Measurements from ENCODE around the gene CMSS1. TPM values are rescaled to one million over a fixed set of nuclear protein-coding genes. Genes with fewer than 3 reads are reported as not detected.

The CMSS1 gene
- total RNA-seq, 6 experiments from 2014 or later, result 10.1 to 14.6 (median 11.6) TPM

- H3K27me3 ChIP-seq, result no peaks in the 10 kb centered on the region
- no peak overlapping the region for H3K4me3 ChIP-seq
- intact Hi-C loops (cut with DNase I), result no loop called here
- no peak for TF ChIP-seq POLR2A (IDR thresholded peaks at IDR 0.05)
- TF ChIP-seq, protein P1, sequence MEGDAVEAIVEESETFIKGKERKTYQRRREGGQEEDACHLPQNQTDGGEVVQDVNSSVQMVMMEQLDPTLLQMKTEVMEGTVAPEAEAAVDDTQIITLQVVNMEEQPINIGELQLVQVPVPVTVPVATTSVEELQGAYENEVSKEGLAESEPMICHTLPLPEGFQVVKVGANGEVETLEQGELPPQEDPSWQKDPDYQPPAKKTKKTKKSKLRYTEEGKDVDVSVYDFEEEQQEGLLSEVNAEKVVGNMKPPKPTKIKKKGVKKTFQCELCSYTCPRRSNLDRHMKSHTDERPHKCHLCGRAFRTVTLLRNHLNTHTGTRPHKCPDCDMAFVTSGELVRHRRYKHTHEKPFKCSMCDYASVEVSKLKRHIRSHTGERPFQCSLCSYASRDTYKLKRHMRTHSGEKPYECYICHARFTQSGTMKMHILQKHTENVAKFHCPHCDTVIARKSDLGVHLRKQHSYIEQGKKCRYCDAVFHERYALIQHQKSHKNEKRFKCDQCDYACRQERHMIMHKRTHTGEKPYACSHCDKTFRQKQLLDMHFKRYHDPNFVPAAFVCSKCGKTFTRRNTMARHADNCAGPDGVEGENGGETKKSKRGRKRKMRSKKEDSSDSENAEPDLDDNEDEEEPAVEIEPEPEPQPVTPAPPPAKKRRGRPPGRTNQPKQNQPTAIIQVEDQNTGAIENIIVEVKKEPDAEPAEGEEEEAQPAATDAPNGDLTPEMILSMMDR (IDR thresholded peaks at IDR 0.05), result no peak
- no peak for DNase-seq
- no peaks in the 10 kb centered on the region for H3K9me3 ChIP-seq
- no peaks in the 10 kb centered on the region for H3K36me3 ChIP-seq
- WGBS (ENCODE audit: insufficient coverage, low coverage, low lambda C conversion rate, missing lambda C conversion rate), result 38% methylated on average over 1 of the region's 1 CpG
- peaks cover 0 to 10% (median 3%) of the 10 kb centered on the region in 4 donors for H3K4me1 ChIP-seq
- no peak overlapping the region for H3K27ac ChIP-seq
- ATAC-seq, result no peak
These were observed 39.6 kb downstream of the CMSS1 start for GRCh38 chr3:99857278-99857677.

DNA sequence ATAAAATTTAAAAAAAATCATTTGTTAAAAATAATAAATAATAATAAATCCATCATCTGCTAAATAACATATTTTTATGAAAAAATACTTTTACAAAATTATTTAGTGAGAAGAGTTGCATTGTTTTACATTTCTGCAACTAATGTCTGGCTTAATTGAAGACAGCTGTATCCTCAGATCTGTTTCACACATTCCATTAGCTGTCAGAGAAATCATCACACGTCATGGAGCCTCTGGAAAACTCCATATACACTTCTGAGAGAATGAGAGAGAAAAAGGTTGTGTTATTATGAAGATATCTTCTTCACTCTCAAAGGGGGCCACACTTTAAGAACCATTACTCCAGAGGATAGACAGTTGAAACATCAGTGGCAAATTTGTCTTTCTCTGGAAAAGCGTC is 40.8 kb downstream of the CMSS1 start:
- no peak overlapping the region for H3K27ac ChIP-seq
- H3K4me1 ChIP-seq, result peaks cover 0 to 10% (median 3%) of the 10 kb centered on the region in 4 donors

DNA sequence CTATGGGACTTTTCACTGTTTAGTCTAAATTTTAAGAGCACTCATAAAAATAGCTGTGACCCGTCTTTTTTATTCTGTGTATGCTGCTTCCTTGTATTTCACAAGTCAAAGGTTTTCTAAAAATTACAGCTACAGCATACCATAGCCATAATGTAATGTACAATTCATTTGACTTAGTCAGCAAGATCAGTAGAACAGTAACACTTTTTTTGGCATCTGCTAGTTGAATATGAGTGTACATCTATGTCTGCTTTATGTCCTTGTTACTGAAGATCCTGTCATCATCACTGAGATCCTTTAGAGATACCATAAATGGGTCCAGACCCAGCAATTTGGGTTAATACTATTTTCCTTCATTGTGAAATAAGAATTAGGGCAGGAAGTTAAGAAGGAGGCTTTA is 42.2 kb downstream of the CMSS1 start:
- WGBS (ENCODE audit: insufficient coverage, low coverage, low lambda C conversion rate, missing lambda C conversion rate), result 73% methylated on average over 1 of the region's 1 CpG
- TF ChIP-seq POLR2A (IDR thresholded peaks at IDR 0.05), result no peak
- TF ChIP-seq, protein P1 (IDR thresholded peaks at IDR 0.05), result no peak
- peak in 1 of 4 donors; percentile 56 for ATAC-seq
- intact Hi-C loops (cut with DNase I), result no loop called here
- Histone ChIP-seq H3K9me3 (no peaks in the 10 kb centered on the region), H3K4me3 (no peak overlapping the region), H3K36me3 (no peaks in the 10 kb centered on the region), H3K4me1 (peaks cover 0 to 4% (median 0%) of the 10 kb centered on the region in 4 donors), H3K27me3 (no peaks in the 10 kb centered on the region), H3K27ac (peak overlapping the region in 1 of 3 donors; percentile 2)
- no peak for DNase-seq

More for the DNA sequence above, 40.8 kb downstream of the CMSS1 start:
- DNase-seq (no peak), ATAC-seq (no peak)
- 94% methylated on average over 2 of the region's 2 CpGs for WGBS (ENCODE audit: insufficient coverage, low coverage, low lambda C conversion rate, missing lambda C conversion rate)
- Histone ChIP-seq H3K36me3 (no peaks in the 10 kb centered on the region), H3K4me3 (no peak overlapping the region), H3K9me3 (no peaks in the 10 kb centered on the region), H3K27me3 (no peaks in the 10 kb centered on the region)
- TF ChIP-seq, protein P1 (IDR thresholded peaks at IDR 0.05), result no peak
- TF ChIP-seq POLR2A (IDR thresholded peaks at IDR 0.05), result no peak
- intact Hi-C loops (cut with DNase I), result no loop called here

DNA sequence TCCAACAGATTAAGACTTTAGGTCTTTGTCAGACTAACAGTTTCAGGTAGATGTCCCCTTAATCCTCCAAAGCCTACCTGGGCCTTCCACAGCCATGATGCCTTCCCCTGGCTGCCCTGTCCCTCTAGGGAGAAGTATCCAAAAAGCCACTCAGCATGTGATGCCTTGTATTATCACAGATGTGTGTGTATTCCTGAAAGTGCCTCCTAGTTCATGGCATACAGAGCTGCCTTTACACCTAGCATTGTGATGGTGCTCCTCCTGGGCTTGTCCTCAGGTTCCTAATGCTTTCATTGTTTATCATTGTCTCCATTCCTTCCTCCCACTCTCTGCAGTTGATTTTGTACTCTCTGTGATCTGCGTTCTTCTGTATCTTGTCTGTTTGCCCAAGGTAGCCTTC is 43.6 kb downstream of the CMSS1 start:
- no peak for ATAC-seq
- no peaks in the 10 kb centered on the region for H3K27me3 ChIP-seq
- H3K27ac ChIP-seq, result no peak overlapping the region
- intact Hi-C loops (cut with DNase I), result no loop called here
- no peaks in the 10 kb centered on the region for H3K9me3 ChIP-seq
- DNase-seq, result no peak
- no peaks in the 10 kb centered on the region for H3K4me1 ChIP-seq
- no peak for TF ChIP-seq POLR2A (IDR thresholded peaks at IDR 0.05)
- TF ChIP-seq, protein P1 (IDR thresholded peaks at IDR 0.05), result no peak
- H3K36me3 ChIP-seq, result no peaks in the 10 kb centered on the region
- no peak overlapping the region for H3K4me3 ChIP-seq
- 93% methylated on average over 1 of the region's 1 CpG for WGBS (ENCODE audit: insufficient coverage, low coverage, low lambda C conversion rate, missing lambda C conversion rate)

- ATAC-seq (no peak), DNase-seq (no peak)
- Histone ChIP-seq H3K36me3 (no peaks in the 10 kb centered on the region), H3K27ac (no peak overlapping the region), H3K4me1 (no peaks in the 10 kb centered on the region), H3K4me3 (no peak overlapping the region), H3K9me3 (no peaks in the 10 kb centered on the region), H3K27me3 (no peaks in the 10 kb centered on the region)
- no peak for TF ChIP-seq POLR2A (IDR thresholded peaks at IDR 0.05)
- TF ChIP-seq, protein P1 (IDR thresholded peaks at IDR 0.05), result no peak
- intact Hi-C loops (cut with DNase I), result no loop called here
- WGBS (ENCODE audit: insufficient coverage, low coverage, low lambda C conversion rate, missing lambda C conversion rate), result 62% methylated on average over 2 of the region's 2 CpGs
These were observed 44.5 kb downstream of the CMSS1 start for GRCh38 chr3:99862208-99862607.

Data from right lobe of liver (tissue), 6 donors.